GM12864 (cell line): ENCODE results near the gene PDHA2.
"Not testable (repeated sequence)": the region's sequence is repeated elsewhere in the genome, so short reads cannot be mapped to it uniquely, and the experiment has no call there.

Experiments used
- DNase-seq: peaks from one replicate; pipeline ENCODE4 v3.0.0-alpha.2; 2011; ENCODE audit warnings: low read depth
- H3K4me3 ChIP-seq: 2 replicates; pipeline ENCODE4 v1.5.1; 2011; ENCODE audit warnings: mild to moderate bottlenecking, low read depth, low read length, control low read depth
- TF ChIP-seq, protein P1 (sequence below): IDR thresholded peaks from 2 replicates; pipeline ENCODE4 v1.5.1; 2011; ENCODE audit warnings: low read depth, mild to moderate bottlenecking, moderate library complexity, low read length, control low read depth, inconsistent platforms; ENCODE audit errors: missing control alignments

Gene PDHA2

DNA sequence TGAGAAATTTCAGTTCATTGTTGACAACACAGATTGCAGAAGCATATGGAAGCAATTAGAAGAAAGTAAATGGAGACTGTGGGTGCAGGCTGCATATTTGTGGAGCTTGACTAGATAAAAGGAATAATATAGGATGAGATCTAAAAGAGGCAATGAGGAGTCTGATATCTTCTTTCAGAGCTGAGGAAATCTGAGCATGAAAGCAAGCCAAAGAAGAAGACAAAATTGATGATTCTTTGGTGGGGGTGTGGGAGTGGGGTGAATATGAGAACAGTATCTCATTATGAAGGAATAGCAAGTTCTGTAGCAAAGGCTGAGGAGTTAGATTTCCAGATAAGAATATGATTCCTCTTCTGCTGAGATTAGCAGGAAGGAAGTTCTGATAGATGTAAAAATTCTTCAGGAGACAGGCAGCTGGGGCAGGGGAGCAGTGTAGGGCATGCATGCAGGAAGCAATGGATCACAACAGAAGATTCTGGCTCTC, 6.1 kb upstream of the PDHA2 start:
- no peak overlapping the region for H3K4me3 ChIP-seq
- no peak for DNase-seq
- TF ChIP-seq, protein P1, sequence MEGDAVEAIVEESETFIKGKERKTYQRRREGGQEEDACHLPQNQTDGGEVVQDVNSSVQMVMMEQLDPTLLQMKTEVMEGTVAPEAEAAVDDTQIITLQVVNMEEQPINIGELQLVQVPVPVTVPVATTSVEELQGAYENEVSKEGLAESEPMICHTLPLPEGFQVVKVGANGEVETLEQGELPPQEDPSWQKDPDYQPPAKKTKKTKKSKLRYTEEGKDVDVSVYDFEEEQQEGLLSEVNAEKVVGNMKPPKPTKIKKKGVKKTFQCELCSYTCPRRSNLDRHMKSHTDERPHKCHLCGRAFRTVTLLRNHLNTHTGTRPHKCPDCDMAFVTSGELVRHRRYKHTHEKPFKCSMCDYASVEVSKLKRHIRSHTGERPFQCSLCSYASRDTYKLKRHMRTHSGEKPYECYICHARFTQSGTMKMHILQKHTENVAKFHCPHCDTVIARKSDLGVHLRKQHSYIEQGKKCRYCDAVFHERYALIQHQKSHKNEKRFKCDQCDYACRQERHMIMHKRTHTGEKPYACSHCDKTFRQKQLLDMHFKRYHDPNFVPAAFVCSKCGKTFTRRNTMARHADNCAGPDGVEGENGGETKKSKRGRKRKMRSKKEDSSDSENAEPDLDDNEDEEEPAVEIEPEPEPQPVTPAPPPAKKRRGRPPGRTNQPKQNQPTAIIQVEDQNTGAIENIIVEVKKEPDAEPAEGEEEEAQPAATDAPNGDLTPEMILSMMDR = no peak

DNA sequence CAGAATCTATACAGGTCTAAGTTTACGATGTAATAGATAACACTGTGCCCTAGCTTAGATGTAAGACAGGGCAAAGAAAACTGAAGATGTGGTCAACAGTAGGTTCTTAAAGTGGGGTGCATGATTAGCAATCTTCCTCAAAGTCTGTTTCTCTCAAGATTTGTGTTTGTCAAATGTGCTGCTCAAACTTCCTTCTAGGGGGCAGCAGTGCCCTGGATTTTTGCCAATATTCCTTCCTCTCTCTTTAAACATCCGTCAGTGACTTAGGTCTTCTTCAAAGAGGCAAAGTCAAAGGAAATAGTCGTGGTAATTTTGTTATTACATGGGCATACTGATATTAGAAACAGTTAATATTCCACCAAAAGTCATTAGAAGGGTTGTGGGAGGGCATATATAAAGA, 4.2 kb upstream of the PDHA2 start:
- DNase-seq = no peak
- no peak overlapping the region for H3K4me3 ChIP-seq
- TF ChIP-seq, protein P1 = peak; percentile 6

DNA sequence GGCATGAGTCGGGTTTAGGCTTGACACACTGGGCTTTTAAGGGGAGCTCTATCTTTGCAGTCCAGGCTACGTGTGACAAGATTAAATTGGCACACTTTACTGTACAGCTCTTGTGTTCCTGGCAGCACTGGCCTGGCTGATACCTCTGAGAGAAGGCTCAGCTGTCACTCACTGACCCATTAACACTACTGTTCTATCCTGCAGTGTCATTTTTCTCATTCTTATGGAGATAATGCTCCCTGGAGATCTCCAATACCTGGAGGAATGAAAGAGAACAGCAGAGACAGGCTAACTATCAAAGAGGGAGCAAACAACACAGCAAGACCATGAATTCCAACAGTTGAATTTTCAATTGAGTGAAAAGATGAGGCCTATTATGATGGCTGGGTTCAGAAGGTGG, 1.7 kb upstream of the PDHA2 start:
- DNase-seq = no peak
- H3K4me3 ChIP-seq = no peak overlapping the region
- TF ChIP-seq, protein P1 = no peak

DNA sequence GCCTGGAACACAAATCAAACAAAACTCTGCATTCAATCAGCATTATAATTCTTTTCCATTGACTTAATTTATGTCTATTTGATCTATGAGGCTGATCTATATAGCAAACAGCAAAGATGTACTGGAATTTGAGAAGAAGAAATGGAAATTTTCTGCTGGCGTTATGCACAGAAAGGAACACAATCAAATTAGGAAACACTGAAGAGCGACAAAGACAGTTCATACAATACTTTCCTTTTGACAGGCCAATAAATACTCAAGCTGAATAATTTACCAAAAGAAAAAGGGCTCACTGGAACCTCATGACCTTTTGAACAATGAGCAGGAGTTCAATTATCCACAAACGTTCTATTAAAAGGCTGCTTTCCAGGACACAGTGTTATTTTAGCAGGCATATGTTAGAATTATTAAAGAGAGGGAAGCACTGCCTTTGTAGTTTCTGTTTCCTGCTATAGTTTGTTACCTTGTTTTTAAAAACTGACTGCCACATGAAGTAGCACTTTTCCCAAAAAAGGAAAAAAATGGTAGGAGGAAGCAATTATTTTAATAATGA, 8.1 kb downstream of the PDHA2 start:
- H3K4me3 ChIP-seq = no peak overlapping the region
- TF ChIP-seq, protein P1 = no peak
- no peak for DNase-seq

DNA sequence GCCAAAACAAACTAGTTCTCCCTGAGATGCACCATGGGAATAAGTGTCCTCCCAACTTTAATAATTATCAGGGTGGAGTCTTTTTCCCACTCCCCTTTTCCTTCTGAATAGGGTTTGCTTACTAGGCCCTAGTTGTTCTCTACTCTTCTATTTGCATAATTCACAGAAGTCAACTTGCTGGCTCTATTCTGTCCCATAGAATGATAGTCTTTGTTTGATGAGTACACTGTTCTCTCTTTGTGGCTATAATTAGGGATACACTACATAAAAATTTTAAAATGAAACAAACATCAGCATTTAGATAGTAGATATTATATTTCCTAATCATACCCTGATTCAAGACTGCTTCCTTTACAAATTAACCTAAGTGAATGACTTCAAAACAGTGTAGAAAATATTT, 10.3 kb downstream of the PDHA2 start:
- DNase-seq = no peak
- no peak overlapping the region for H3K4me3 ChIP-seq
- TF ChIP-seq, protein P1 = no peak

DNA sequence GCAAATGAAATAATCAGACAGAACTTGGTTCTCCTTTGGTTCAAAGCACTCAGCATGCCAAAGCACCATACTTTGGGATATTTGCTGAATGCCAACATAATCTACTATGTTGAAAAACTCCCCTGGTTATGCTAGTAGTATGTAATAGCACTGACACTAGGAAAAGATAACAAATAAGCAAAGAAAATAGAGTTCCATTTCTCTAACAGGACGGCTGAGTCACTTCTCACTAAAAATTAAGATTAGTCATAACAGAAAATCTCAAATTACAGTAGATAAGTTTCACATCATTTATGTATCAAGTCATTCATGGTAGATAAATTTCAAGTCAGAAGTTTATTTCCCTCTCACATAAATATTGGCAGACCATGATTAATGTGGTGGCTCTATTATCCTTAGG, 17.9 kb downstream of the PDHA2 start:
- TF ChIP-seq, protein P1 = no peak
- no peak for DNase-seq
- H3K4me3 ChIP-seq = no peak overlapping the region

DNA sequence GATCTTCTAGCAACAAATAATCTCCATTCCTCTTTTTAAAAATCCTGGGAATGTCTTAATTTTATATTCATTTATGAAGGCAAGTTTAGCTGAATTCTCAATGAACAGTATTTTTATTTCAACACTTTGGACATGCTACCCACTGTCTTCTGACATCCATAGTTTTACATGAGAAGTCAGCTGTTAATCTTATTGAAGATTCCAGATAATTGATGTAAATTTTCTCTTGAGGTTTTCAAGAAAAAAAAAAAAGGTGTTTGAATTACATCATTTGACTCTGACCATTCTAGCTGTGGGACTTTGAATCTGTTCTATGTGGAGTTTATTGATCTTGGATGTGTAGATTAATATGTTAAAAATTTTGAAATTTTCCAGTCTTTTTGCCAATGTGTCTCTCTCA, 28.0 kb downstream of the PDHA2 start:
- no peak for DNase-seq
- H3K4me3 ChIP-seq = no peak overlapping the region
- TF ChIP-seq, protein P1 = no peak

DNA sequence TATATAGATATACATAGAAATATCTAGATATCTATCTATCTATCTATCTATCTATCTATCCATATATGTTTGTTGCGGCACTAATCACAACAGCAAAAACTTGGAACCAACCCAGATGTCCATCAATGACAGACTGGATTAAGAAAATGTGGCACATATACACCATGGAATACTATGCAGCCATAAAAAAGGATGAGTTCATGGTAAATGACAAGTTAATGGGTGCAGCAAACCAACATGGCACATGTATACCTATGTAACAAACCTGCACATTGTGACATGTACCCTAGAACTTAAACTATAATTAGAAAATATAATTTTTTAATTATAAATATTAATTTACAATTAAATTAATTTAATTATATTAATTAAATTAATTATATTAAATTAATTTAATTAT, 29.5 kb downstream of the PDHA2 start:
- DNase-seq, H3K4me3 ChIP-seq: not testable (repeated sequence)
